Mesothelial cell of epicardium (in vitro differentiated cells): ENCODE results near the gene INTS2. TPM values are rescaled to one million over a fixed set of nuclear protein-coding genes. Genes with fewer than 3 reads are reported as not detected.
A peak's percentile ranks its signal among the peaks of the same experiment; 100 is the strongest.
"Not testable (repeated sequence)": the region's sequence is repeated elsewhere in the genome, so short reads cannot be mapped to it uniquely, and the experiment has no call there.

Experiments
- DNase-seq, 2 experiments: peaks; one replicate each; pipeline ENCODE4 v3.0.0; 2021; ENCODE audit warnings: low spot score in 2 of 2; ENCODE audit not compliant: unreplicated experiment in 2 of 2
- H3K27ac Mint-ChIP-seq: 2 replicates; pipeline ENCODE4 v1.8.0; 2021; ENCODE audit warnings: mixed read lengths
- H3K27me3 Mint-ChIP-seq: 2 replicates; pipeline ENCODE4 v1.8.0; 2021; ENCODE audit warnings: low read depth, mixed read lengths
- H3K36me3 Mint-ChIP-seq: 2 replicates; pipeline ENCODE4 v1.8.0; 2021; ENCODE audit warnings: mixed read lengths
- H3K4me1 Mint-ChIP-seq: 2 replicates; pipeline ENCODE4 v1.8.0; 2021; ENCODE audit warnings: mixed read lengths
- H3K4me3 Mint-ChIP-seq: 2 replicates; pipeline ENCODE4 v1.8.0; 2021; ENCODE audit warnings: mild to moderate bottlenecking, moderate library complexity, mixed read lengths
- H3K9me3 Mint-ChIP-seq: 2 replicates; pipeline ENCODE4 v1.8.0; 2021; ENCODE audit warnings: mixed read lengths
- total RNA-seq: library from RNA; stranded (reverse); gene quantifications from 3 replicates; pipeline ENCODE4 v1.2.1, GENCODE V29; 2021
- TF ChIP-seq, protein P1 (sequence below): fragments of 200-600 bp; sonication (generic); IDR thresholded peaks from one replicate; pipeline ENCODE4 v1.5.0; 2021; ENCODE audit warnings: antibody characterized with exemption; ENCODE audit not compliant: unreplicated experiment

The INTS2 gene
- total RNA-seq, 1 donor from 2014 or later: 17.1 TPM

DNA sequence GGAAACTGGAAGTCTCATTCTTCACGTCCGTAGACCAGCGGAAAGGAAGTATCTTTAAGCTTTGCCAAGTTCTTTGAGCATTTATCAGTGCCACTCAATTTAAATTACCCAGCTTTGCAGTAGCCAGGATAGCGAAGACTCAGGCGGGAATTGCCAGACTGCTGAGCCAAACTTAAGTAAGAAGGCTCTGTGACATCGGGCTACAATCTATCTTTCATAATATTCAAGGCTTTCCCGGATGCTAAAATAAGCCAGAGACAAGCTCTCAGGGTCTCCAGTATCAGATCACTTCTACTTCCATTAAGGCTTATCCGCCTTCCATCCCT is 64.0 kb downstream of the INTS2 start:
- Mint-ChIP-seq H3K4me3 (peak overlapping the region; percentile 94), H3K36me3 (peaks cover 1% of the 10 kb centered on the region), H3K9me3 (no peaks in the 10 kb centered on the region), H3K27me3 (no peaks in the 10 kb centered on the region), H3K27ac (peak overlapping the region; percentile 98), H3K4me1 (peaks cover 26% of the 10 kb centered on the region)
- DNase-seq: peak in 1 of 2 experiments; percentile 40
- TF ChIP-seq, protein P1, sequence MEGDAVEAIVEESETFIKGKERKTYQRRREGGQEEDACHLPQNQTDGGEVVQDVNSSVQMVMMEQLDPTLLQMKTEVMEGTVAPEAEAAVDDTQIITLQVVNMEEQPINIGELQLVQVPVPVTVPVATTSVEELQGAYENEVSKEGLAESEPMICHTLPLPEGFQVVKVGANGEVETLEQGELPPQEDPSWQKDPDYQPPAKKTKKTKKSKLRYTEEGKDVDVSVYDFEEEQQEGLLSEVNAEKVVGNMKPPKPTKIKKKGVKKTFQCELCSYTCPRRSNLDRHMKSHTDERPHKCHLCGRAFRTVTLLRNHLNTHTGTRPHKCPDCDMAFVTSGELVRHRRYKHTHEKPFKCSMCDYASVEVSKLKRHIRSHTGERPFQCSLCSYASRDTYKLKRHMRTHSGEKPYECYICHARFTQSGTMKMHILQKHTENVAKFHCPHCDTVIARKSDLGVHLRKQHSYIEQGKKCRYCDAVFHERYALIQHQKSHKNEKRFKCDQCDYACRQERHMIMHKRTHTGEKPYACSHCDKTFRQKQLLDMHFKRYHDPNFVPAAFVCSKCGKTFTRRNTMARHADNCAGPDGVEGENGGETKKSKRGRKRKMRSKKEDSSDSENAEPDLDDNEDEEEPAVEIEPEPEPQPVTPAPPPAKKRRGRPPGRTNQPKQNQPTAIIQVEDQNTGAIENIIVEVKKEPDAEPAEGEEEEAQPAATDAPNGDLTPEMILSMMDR: no peak

DNA sequence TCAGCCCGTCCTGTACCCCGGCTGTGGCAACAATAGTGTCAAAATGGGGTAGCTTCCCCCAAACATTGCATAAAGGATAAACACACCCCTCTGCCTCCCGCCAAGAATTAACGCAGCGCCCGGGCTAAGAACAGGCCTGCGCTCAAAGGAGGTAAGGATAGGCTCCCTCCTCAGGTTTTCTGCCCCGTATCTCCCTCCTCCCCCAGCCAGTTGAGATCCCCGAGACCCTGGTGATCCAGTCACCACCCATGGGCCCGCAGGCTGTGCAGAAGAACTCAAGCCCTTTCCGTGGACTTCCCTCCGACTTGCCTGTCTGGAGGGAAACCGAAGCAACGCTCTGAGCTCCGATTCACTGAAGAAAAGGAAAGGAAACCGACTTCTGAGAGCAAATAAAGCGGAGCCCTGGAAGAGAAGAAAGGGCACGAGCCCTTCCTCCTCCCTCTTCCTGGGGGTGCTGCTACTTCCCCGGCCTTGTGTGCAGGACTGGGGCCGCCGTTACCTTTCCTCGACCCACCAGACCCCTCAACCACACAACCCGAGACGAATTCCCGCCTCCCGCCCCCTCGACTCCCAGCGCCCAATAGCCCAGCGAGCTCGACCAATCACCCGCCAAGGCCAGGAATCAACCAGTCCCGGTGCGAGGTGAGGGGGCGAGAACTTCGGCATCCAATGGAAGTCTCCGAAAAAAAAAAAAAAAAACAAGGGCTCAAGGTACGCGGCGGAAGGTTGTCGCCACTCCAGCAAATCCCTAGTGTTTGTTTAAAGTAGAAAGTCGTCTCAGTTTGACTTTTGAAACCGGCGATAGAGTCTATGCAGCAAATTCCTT is 64.6 kb downstream of the INTS2 start, which contains the start of gene BRIP1:
Gene BRIP1, minus strand, starts transcription at position 554 of the 826 bp plus-strand sequence. CDS start 1,989 bp downstream, outside the sequence.
- H3K9me3 Mint-ChIP-seq: no peaks in the 10 kb centered on the region
- no peaks in the 10 kb centered on the region for H3K27me3 Mint-ChIP-seq
- H3K36me3 Mint-ChIP-seq: no peaks in the 10 kb centered on the region
- peaks cover 26% of the 10 kb centered on the region for H3K4me1 Mint-ChIP-seq
- peak within 1 kb of the TSS; percentile 94 for H3K4me3 Mint-ChIP-seq
- peak; percentile 78 to 85 for DNase-seq
- H3K27ac Mint-ChIP-seq: peak within 1 kb of the TSS; percentile 98
- TF ChIP-seq, protein P1: no peak

DNA sequence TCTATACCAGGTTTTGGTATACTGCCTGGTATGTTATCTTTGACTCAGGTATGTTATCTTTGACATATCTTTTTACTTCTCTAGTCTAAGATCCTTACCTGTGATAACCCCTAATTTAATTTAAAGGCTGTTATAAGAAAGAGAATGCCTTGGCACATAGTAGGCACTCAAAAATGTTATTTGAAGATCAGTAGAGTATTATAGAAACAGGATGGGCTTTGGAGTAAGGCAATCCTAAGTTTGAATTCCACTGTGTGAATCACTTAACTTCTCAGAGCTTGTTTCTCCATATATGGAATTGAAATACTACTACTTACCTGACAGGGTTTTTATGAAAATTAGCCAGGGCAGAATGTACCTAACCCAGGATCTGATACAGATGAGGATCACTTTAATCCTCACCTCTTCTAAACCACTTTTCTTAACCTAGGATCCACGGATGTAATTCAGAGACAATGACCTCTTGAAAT is 65.6 kb downstream of the INTS2 start:
- Mint-ChIP-seq H3K9me3 (no peaks in the 10 kb centered on the region), H3K27me3 (no peaks in the 10 kb centered on the region), H3K4me3 (peak overlapping the region; percentile 94), H3K4me1 (peaks cover 26% of the 10 kb centered on the region), H3K27ac (peak overlapping the region; percentile 98), H3K36me3 (no peaks in the 10 kb centered on the region)
- TF ChIP-seq, protein P1: no peak
- no peak for DNase-seq

DNA sequence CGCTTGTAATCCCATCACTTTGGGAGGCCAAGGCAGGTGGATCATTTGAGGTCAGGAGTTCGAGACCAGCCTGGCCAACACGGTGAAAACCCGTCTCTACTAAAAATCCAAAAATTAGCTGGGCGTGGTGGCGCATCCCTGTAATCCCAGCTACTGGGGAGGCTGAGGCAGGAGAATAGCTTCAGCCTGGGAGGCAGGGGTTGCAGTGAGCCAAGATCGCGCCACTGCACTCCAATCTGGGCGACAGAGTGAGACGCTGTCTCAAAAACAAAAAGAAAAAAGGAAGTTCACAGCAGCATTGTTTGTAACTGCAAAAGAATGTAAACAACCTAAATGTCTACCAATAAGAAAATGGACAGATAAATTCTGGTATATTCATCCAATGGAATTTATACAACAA is 67.4 kb downstream of the INTS2 start:
- H3K27me3 Mint-ChIP-seq, H3K36me3 Mint-ChIP-seq, DNase-seq, H3K4me3 Mint-ChIP-seq, H3K9me3 Mint-ChIP-seq, H3K27ac Mint-ChIP-seq: not testable (repeated sequence)
- H3K4me1 Mint-ChIP-seq: peaks cover 26% of the 10 kb centered on the region

DNA sequence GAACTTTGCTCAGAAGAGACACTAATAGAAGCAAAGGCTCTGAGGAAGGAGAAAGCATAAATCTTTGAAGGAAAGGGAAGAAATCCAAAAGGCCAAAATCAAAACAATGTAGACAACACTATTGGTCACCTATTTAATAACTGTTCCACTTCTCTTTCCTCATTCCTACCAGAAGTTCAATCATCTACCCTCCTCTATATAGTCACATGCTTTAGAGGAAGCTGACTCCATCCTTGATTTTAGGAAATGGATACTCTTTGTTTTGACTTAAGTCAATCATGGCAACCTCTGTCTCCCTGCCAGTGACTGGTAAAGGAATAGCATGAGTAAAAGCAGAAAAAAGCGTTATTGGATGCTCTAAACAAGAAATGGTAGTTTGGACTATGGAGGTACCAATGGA is 71.7 kb downstream of the INTS2 start:
- peaks cover 5% of the 10 kb centered on the region for H3K4me1 Mint-ChIP-seq
- TF ChIP-seq, protein P1: no peak
- H3K9me3 Mint-ChIP-seq: no peaks in the 10 kb centered on the region
- no peaks in the 10 kb centered on the region for H3K27me3 Mint-ChIP-seq
- DNase-seq: no peak
- H3K27ac Mint-ChIP-seq: no peak overlapping the region
- no peak overlapping the region for H3K4me3 Mint-ChIP-seq
- H3K36me3 Mint-ChIP-seq: peaks cover 17% of the 10 kb centered on the region

DNA sequence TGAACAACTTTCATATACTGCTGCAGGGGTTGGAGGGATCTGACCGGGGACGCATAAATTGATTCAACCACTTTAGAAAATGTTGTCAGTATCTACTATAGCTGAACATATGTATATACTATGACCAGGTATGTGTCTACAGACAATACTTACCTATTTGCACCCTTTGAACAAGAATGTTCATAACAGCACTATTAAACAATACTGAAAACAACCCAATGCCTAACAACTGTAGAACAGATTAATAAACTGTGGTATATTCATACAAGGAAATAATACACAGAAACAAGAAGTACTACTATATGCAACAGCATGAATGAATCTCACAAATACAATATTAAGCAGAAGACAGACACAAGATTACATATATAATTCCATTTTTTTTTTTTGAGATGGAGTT is 74.9 kb downstream of the INTS2 start:
- H3K4me1 Mint-ChIP-seq: peaks cover 7% of the 10 kb centered on the region
- DNase-seq: no peak
- no peak overlapping the region for H3K27ac Mint-ChIP-seq
- H3K9me3 Mint-ChIP-seq: no peaks in the 10 kb centered on the region
- peaks cover 17% of the 10 kb centered on the region for H3K36me3 Mint-ChIP-seq
- TF ChIP-seq, protein P1: no peak
- H3K4me3 Mint-ChIP-seq: no peak overlapping the region
- H3K27me3 Mint-ChIP-seq: no peaks in the 10 kb centered on the region
